AG09309 (cell line): Measurements from ENCODE around the gene CR1.

ENCODE experiments used
- DNase-seq: peaks from one replicate; pipeline ENCODE4 v3.0.0-alpha.2; 2010; ENCODE audit warnings: low read depth
- H3K4me3 ChIP-seq: 2 replicates; pipeline ENCODE4 v1.5.1; 2011; ENCODE audit warnings: mild to moderate bottlenecking, low read depth, low read length, moderate library complexity; ENCODE audit not compliant: control insufficient read depth
- TF ChIP-seq, protein P1 (sequence below): IDR thresholded peaks from 2 replicates; pipeline ENCODE4 v1.5.1; 2011; ENCODE audit warnings: mild to moderate bottlenecking, low read depth, low read length, inconsistent platforms; ENCODE audit not compliant: insufficient read depth, control insufficient read depth; ENCODE audit errors: missing control alignments

CR1 gene

DNA sequence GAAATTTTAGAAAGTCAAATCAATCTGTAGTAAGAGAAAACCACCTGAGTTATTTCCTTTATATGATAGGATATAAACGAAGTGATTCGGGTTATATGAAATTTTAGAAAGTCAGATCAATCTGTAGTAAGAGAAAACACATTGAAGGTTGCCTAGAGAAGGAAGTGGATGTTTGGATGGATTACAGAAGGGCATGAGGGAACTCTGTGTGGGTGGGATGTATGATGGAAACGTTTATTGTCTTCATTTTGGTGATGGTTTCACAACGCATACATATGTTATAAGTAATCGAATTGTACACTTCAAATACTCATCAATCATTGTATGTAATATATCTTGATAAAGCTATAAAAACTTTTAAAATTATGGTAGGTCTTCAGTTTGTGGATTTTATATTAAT, 5.1 kb downstream of the CR1 start:
- TF ChIP-seq, protein P1, sequence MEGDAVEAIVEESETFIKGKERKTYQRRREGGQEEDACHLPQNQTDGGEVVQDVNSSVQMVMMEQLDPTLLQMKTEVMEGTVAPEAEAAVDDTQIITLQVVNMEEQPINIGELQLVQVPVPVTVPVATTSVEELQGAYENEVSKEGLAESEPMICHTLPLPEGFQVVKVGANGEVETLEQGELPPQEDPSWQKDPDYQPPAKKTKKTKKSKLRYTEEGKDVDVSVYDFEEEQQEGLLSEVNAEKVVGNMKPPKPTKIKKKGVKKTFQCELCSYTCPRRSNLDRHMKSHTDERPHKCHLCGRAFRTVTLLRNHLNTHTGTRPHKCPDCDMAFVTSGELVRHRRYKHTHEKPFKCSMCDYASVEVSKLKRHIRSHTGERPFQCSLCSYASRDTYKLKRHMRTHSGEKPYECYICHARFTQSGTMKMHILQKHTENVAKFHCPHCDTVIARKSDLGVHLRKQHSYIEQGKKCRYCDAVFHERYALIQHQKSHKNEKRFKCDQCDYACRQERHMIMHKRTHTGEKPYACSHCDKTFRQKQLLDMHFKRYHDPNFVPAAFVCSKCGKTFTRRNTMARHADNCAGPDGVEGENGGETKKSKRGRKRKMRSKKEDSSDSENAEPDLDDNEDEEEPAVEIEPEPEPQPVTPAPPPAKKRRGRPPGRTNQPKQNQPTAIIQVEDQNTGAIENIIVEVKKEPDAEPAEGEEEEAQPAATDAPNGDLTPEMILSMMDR = no peak
- no peak for DNase-seq
- H3K4me3 ChIP-seq = no peak overlapping the region

DNA sequence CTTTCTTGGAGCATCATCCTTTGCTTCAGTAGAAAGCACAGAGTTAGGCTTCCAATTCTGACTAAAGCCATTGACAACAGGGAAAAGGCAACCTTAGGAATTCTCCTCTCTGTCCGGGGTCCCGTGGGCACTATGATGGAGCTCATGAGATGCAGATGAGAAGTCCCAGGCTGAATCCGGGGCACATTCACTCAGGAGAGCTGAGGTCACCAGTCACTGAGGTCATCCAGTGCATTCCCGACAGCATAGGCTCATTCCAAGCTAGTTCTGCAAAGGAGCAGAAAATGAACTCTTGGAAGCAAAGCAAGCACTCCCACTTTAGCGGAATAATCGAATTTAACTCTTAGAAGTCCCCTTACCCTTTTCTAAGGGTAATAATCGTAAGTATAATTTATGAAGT, 6.8 kb downstream of the CR1 start:
- TF ChIP-seq, protein P1 = no peak
- no peak overlapping the region for H3K4me3 ChIP-seq
- no peak for DNase-seq

DNA sequence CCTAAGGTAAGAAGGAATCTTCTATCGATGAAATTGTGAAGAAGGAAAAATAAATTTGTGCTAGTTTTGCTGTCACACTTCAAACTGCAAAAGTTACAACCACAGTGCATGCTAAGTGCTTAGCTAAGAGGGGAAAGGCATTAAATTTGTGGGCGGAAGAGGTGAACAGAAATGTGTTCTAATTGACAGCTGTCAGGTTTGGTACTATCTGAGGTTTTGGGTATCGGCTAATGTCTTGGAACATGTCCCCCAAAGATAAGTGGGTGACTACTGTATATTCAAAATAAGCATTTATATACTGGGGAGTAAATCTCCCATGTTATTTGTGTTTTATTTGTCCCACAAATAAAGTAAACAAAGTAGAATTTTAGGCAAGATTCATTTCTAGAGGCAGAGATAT, 8.0 kb downstream of the CR1 start:
- H3K4me3 ChIP-seq = no peak overlapping the region
- no peak for DNase-seq
- TF ChIP-seq, protein P1 = no peak

DNA sequence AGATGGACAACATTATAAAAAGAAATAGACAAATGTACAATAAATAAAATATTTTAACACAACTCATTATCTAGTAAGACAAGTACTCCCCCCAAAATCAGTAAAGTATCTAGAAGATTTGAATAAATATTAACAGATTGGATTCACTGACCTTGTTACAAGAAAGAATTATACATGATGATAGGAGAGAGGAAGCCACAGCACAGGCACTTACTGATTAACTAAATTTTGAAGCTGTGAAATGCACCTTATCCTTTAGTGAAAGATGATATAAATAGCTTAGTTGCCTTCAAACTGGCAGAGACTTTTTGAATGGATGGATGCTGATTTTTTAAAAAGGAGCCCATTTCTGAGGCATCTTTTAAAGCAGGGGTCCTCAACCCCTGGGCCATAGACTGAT, 8.5 kb downstream of the CR1 start:
- H3K4me3 ChIP-seq = no peak overlapping the region
- no peak for DNase-seq
- TF ChIP-seq, protein P1 = no peak

DNA sequence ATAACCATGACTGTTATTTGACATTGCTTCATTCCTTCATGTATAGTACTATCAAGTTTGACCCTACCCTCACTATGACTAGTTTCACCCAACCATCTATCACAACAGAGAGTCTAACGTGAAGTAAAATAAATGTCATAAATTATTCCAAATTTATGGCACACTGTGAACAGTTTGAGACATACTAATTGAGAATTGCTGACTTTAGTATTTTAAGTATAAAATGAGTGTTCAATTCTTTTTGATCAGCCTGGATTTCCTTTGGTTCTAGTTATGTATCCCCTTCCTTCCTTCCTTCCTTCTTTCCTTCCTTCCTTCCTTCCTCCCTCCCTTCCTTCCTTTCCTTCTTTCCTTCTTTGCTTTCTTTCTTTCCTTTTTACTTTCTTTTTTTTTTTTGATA, 14.5 kb downstream of the CR1 start:
- TF ChIP-seq, protein P1 = no peak
- DNase-seq = no peak
- H3K4me3 ChIP-seq = no peak overlapping the region

DNA sequence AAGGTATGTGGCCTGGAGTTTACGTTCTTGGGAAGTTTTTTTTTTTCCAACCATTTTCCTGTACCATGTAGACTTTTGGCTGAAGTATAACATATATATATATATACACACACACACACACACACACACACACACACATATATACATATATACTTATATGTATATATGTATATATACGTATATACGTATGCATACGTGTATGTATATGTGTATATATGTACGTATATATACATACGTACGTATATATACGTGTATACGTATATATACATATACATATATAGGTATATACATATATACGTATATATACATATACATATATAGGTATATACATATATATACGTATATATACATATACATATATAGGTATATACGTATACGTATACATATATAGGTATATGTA, 18.9 kb downstream of the CR1 start:
- DNase-seq = no peak
- H3K4me3 ChIP-seq = no peak overlapping the region
- TF ChIP-seq, protein P1 = no peak

DNA sequence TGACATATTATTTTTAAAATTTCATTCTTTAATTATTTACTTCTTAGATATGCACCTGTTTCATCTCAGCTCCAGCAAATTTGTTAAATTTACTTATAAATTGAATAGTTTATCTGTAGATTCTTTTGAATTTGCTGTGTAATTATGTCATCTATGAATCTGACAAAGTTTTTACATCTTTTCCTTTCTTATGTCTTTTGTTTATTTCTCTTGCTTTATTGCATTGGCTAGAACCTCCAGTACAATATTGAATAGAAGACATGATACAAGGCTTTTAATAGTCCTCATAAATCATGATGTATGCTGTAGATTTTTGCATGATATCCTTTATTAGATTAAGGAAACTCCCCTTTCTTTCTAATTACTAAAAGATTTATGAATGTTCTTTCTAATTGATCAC, 20.8 kb downstream of the CR1 start:
- H3K4me3 ChIP-seq = no peak overlapping the region
- no peak for DNase-seq
- TF ChIP-seq, protein P1 = no peak
